ENCODE measurements around the gene PRDM13. TPM values are rescaled to one million over a fixed set of nuclear protein-coding genes. Genes with fewer than 3 reads are reported as not detected.
A peak's percentile ranks its signal among the peaks of the same experiment; 100 is the strongest.

PRDM13 gene
- total RNA-seq, 1 donor from 2014 or later, result not detected

- peak in 1 of 2 donors; percentile 36 for DNase-seq (ENCODE audit: low read depth in 2 of 2)
Measured at GRCh38 chr6:99603421-99604165, 3.0 kb upstream of the PRDM13 start.

GRCh38 chr6:99604166-99605073 is 2.2 kb upstream of the PRDM13 start:
- DNase-seq (ENCODE audit: low read depth in 2 of 2), result no peak

- DNase-seq (ENCODE audit: low read depth in 2 of 2), result no peak
Measured at GRCh38 chr6:99605074-99605734, 1.4 kb upstream of the PRDM13 start.

- no peak for DNase-seq (ENCODE audit: low read depth in 2 of 2)
Measured at GRCh38 chr6:99605911-99606655, 550 bp upstream of the PRDM13 start.

- no peak for DNase-seq (ENCODE audit: low read depth in 2 of 2)
Measured at GRCh38 chr6:99607416-99608036, 893 bp downstream of the PRDM13 start.

- no peak for DNase-seq (ENCODE audit: low read depth in 2 of 2)
Measured at GRCh38 chr6:99608059-99608885, 1.6 kb downstream of the PRDM13 start.

GRCh38 chr6:99608886-99609482 is 2.4 kb downstream of the PRDM13 start:
- DNase-seq (ENCODE audit: low read depth in 2 of 2), result no peak

- no peak for DNase-seq (ENCODE audit: low read depth in 2 of 2)
Measured at GRCh38 chr6:99609905-99610489, 3.4 kb downstream of the PRDM13 start.

GRCh38 chr6:99611148-99611547 is 4.5 kb downstream of the PRDM13 start:
- DNase-seq (ENCODE audit: low read depth in 2 of 2), result no peak

- DNase-seq (ENCODE audit: low read depth in 2 of 2), result no peak
Measured at GRCh38 chr6:99612551-99613408, 6.1 kb downstream of the PRDM13 start.

- peak; percentile 45 to 62 for DNase-seq (ENCODE audit: low read depth in 2 of 2)
Measured at GRCh38 chr6:99613409-99613704, 6.7 kb downstream of the PRDM13 start.

GRCh38 chr6:99613705-99614429 is 7.2 kb downstream of the PRDM13 start:
- no peak for DNase-seq (ENCODE audit: low read depth in 2 of 2)

GRCh38 chr6:99614430-99615186 is 8.0 kb downstream of the PRDM13 start:
- DNase-seq (ENCODE audit: low read depth in 2 of 2), result no peak

- no peak for DNase-seq (ENCODE audit: low read depth in 2 of 2)
Measured at GRCh38 chr6:99617131-99617530, 10.5 kb downstream of the PRDM13 start.

- DNase-seq (ENCODE audit: low read depth in 2 of 2), result no peak
Measured at GRCh38 chr6:99618649-99619408, 12.2 kb downstream of the PRDM13 start.

GRCh38 chr6:99619409-99619762 is 12.8 kb downstream of the PRDM13 start:
- no peak for DNase-seq (ENCODE audit: low read depth in 2 of 2)

All from lung microvascular endothelial cell (primary cell).